ENCODE results near the gene HES3.

HES3 gene

GRCh38 chr1:6265151-6265550 is 21.2 kb downstream of the HES3 start:
- no peak for DNase-seq

- no peak for DNase-seq
Measured at GRCh38 chr1:6266641-6267040, 22.7 kb downstream of the HES3 start.

- DNase-seq = no peak
Measured at GRCh38 chr1:6267686-6268322, 23.8 kb downstream of the HES3 start.

- no peak for DNase-seq
Measured at GRCh38 chr1:6268415-6268814, 24.4 kb downstream of the HES3 start.

- DNase-seq = no peak
Measured at GRCh38 chr1:6269296-6269695, 25.3 kb downstream of the HES3 start.

- no peak for DNase-seq
Measured at GRCh38 chr1:6269720-6270400, 25.9 kb downstream of the HES3 start.

- no peak for DNase-seq
Measured at GRCh38 chr1:6270401-6270800, 26.4 kb downstream of the HES3 start.

GRCh38 chr1:6271006-6271405 is 27.0 kb downstream of the HES3 start:
- DNase-seq = no peak

- no peak for DNase-seq
Measured at GRCh38 chr1:6271554-6271953, 27.6 kb downstream of the HES3 start.

- no peak for DNase-seq
Measured at GRCh38 chr1:6272452-6272851, 28.5 kb downstream of the HES3 start.

GRCh38 chr1:6272868-6273267 is 28.9 kb downstream of the HES3 start:
- DNase-seq = no peak

- DNase-seq = no peak
Measured at GRCh38 chr1:6273380-6273891, 29.5 kb downstream of the HES3 start.

- no peak for DNase-seq
Measured at GRCh38 chr1:6274102-6274501, 30.1 kb downstream of the HES3 start.

GRCh38 chr1:6274622-6275139 is 30.7 kb downstream of the HES3 start:
- DNase-seq = no peak

- DNase-seq = no peak
Measured at GRCh38 chr1:6275826-6276782, 32.1 kb downstream of the HES3 start.

- DNase-seq = no peak
Measured at GRCh38 chr1:6276811-6277555, 33.0 kb downstream of the HES3 start.

- DNase-seq = no peak
Measured at GRCh38 chr1:6278263-6278662, 34.3 kb downstream of the HES3 start.

- no peak for DNase-seq
Measured at GRCh38 chr1:6279066-6279465, 35.1 kb downstream of the HES3 start.

- no peak for DNase-seq
Measured at GRCh38 chr1:6279613-6280383, 35.8 kb downstream of the HES3 start.

- no peak for DNase-seq
Measured at GRCh38 chr1:6280761-6281451, 36.9 kb downstream of the HES3 start.

All from stimulated activated CD4-positive, alpha-beta T cell treated with anti-CD3 and anti-CD28 coated beads, Interleukin-2, amount 100 ng/mL, for 24 hours (primary cell).